SK-N-MC (cell line): ENCODE measurements around the gene TNC.

ENCODE experiments used
- EZH2 ChIP-seq: fragments of 200-600 bp; sonication (generic); IDR thresholded peaks from one replicate; pipeline ENCODE4 v1.6.1; 2017; ENCODE audit warnings: antibody characterized with exemption
- POLR2AphosphoS5 ChIP-seq: IDR thresholded peaks from 2 replicates; pipeline ENCODE4 v1.6.1; 2012; ENCODE audit warnings: mild to moderate bottlenecking, low read depth, low read length, borderline replicate concordance

DNA sequence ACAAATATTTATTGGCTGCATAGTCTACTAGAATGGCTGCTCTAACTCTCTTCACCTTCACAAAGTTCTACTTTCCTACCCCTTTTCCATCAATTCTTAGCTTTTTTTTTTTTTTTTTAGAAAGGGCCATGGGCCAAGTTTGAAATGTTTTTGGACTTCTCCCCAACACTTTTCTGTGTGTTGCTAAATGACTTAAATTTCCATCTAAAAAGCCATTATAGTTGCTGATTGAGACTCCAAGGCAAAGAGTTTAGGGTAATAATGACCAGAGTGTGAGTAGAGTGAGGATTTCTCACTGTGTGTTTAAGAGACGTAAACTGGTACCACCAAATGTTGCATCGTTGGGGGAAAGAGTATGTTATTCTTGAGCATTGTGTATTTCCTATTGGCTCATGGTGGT lies 24.4 kb downstream of the TNC start:
- TF ChIP-seq EZH2 (no peak), POLR2AphosphoS5 (no peak)
